Measurements from ENCODE around the gene GATAD2B. TPM values are rescaled to one million over a fixed set of nuclear protein-coding genes. Genes with fewer than 3 reads are reported as not detected.

The GATAD2B gene
- total RNA-seq, 4 donors from 2014 or later, result 16.7 to 28.1 (median 20.2) TPM

GRCh38 chr1:153780551-153780950 lies 142.2 kb downstream of the GATAD2B start:
- TF ChIP-seq POLR2AphosphoS5 (IDR thresholded peaks at IDR 0.05) (no peak), EP300 (IDR thresholded peaks at IDR 0.05; ENCODE audit: low read depth) (no peak), CTCF (IDR thresholded peaks at IDR 0.05) (no peak), POLR2A (IDR thresholded peaks at IDR 0.05) (no peak)
- DNase-seq, result no peak
- Histone ChIP-seq H3K27ac (no peak overlapping the region), H3K9me3 (no peaks in the 10 kb centered on the region), H3K27me3 (no peaks in the 10 kb centered on the region), H3K36me3 (no peaks in the 10 kb centered on the region), H3K4me3 (no peak overlapping the region), H3K4me1 (peaks cover 17 to 33% (median 28%) of the 10 kb centered on the region in 4 donors)
- WGBS, 2 donors (ENCODE audit: low coverage in 1 of 2), result 82% methylated on average over 4 of the region's 4 CpGs; no CpG with 5 or more reads in 1 of the 2 donors
- intact Hi-C loops (cut with DNase I; ENCODE audit: low total_unique reads), result no loop called here
- in situ Hi-C loops (cut with MboI; ENCODE audit: low pct_ligation_motif_present in 1 of 4, low pct_unique_long_range_greater_than_20kb in 1 of 4, low sequenced_read_pairs in 3 of 4), result no loop called here

- no peaks in the 10 kb centered on the region for H3K36me3 ChIP-seq
- H3K4me3 ChIP-seq, result no peak overlapping the region
- 76% methylated on average over 17 of the region's 17 CpGs; no CpG with 5 or more reads in 1 of the 2 donors for WGBS, 2 donors (ENCODE audit: low coverage in 1 of 2)
- no peaks in the 10 kb centered on the region for H3K9me3 ChIP-seq
- H3K27me3 ChIP-seq, result no peaks in the 10 kb centered on the region
- H3K27ac ChIP-seq, result no peak overlapping the region
- intact Hi-C loops (cut with DNase I; ENCODE audit: low total_unique reads) (no loop called here), in situ Hi-C loops (cut with MboI; ENCODE audit: low pct_ligation_motif_present in 1 of 4, low pct_unique_long_range_greater_than_20kb in 1 of 4, low sequenced_read_pairs in 3 of 4) (loop anchor here in 1 of 4 donors (10.0 kb wide), 1 partner anchor 105 kb away; the partner anchor contains the start of genes ILF2 and NPR1)
- TF ChIP-seq CTCF (IDR thresholded peaks at IDR 0.05) (no peak), EP300 (IDR thresholded peaks at IDR 0.05; ENCODE audit: low read depth) (no peak), POLR2AphosphoS5 (IDR thresholded peaks at IDR 0.05) (no peak)
- no peak for DNase-seq
- peaks cover 17 to 36% (median 28%) of the 10 kb centered on the region in 4 donors for H3K4me1 ChIP-seq
Observed at GRCh38 chr1:153779781-153780541, 142.8 kb downstream of the GATAD2B start.

GRCh38 chr1:153778824-153779519 lies 143.8 kb downstream of the GATAD2B start:
- H3K36me3 ChIP-seq, result no peaks in the 10 kb centered on the region
- H3K27ac ChIP-seq, result no peak overlapping the region
- DNase-seq, result no peak
- H3K27me3 ChIP-seq, result no peaks in the 10 kb centered on the region
- TF ChIP-seq POLR2A (IDR thresholded peaks at IDR 0.05), result no peak
- TF ChIP-seq EP300 (IDR thresholded peaks at IDR 0.05; ENCODE audit: low read depth), result no peak
- in situ Hi-C loops (cut with MboI; ENCODE audit: low pct_ligation_motif_present in 1 of 4, low pct_unique_long_range_greater_than_20kb in 1 of 4, low sequenced_read_pairs in 3 of 4) (loop anchor here in 1 of 4 donors (10.0 kb wide), 1 partner anchor 104 kb away; the partner anchor contains the start of genes ILF2 and NPR1), intact Hi-C loops (cut with DNase I; ENCODE audit: low total_unique reads) (no loop called here)
- H3K4me3 ChIP-seq, result no peak overlapping the region
- H3K4me1 ChIP-seq, result peaks cover 21 to 42% (median 29%) of the 10 kb centered on the region in 4 donors
- WGBS, 2 donors (ENCODE audit: low coverage in 1 of 2), result 87% methylated on average over 16 of the region's 18 CpGs; no CpG with 5 or more reads in 1 of the 2 donors
- no peaks in the 10 kb centered on the region for H3K9me3 ChIP-seq

GRCh38 chr1:153778051-153778823 lies 144.5 kb downstream of the GATAD2B start:
- no peak for TF ChIP-seq POLR2AphosphoS5 (IDR thresholded peaks at IDR 0.05)
- TF ChIP-seq POLR2A (IDR thresholded peaks at IDR 0.05), result no peak
- TF ChIP-seq EP300 (IDR thresholded peaks at IDR 0.05; ENCODE audit: low read depth), result no peak
- TF ChIP-seq CTCF (IDR thresholded peaks at IDR 0.05), result no peak
- no peak for DNase-seq
- Histone ChIP-seq H3K4me3 (no peak overlapping the region), H3K9me3 (no peaks in the 10 kb centered on the region), H3K36me3 (peaks cover 0 to 2% (median 0%) of the 10 kb centered on the region in 4 donors), H3K27ac (no peak overlapping the region), H3K4me1 (peaks cover 19 to 39% (median 27%) of the 10 kb centered on the region in 4 donors), H3K27me3 (no peaks in the 10 kb centered on the region)
- intact Hi-C loops (cut with DNase I; ENCODE audit: low total_unique reads) (no loop called here), in situ Hi-C loops (cut with MboI; ENCODE audit: low pct_ligation_motif_present in 1 of 4, low pct_unique_long_range_greater_than_20kb in 1 of 4, low sequenced_read_pairs in 3 of 4) (loop anchor here in 1 of 4 donors (10.0 kb wide), 1 partner anchor 103 kb away; the partner anchor contains the start of genes ILF2 and NPR1)
- WGBS, 2 donors (ENCODE audit: low coverage in 1 of 2), result 93% methylated on average over 22 of the region's 22 CpGs; no CpG with 5 or more reads in 1 of the 2 donors
